ENCODE results near the gene EAF2.

DNA sequence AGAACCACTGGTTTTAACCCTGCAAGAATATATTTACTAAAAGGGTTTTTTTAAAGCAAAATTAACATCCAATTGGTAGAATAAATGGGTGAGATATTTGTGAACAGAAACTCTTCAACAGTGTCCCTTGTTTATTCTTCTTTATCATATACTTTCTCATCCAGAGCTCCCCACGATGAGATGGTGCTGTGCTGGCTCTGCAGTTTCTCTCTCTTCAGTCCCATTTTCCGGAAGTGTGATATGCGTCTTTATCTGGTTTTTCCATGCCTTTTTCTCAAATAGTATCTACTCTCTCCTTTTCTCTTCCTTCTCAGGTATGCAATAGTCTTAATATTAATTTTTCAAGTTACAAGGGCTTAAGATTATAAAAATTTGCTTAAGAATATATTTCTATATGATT is 1.5 kb downstream of the EAF2 start:
- TF ChIP-seq, protein P1, sequence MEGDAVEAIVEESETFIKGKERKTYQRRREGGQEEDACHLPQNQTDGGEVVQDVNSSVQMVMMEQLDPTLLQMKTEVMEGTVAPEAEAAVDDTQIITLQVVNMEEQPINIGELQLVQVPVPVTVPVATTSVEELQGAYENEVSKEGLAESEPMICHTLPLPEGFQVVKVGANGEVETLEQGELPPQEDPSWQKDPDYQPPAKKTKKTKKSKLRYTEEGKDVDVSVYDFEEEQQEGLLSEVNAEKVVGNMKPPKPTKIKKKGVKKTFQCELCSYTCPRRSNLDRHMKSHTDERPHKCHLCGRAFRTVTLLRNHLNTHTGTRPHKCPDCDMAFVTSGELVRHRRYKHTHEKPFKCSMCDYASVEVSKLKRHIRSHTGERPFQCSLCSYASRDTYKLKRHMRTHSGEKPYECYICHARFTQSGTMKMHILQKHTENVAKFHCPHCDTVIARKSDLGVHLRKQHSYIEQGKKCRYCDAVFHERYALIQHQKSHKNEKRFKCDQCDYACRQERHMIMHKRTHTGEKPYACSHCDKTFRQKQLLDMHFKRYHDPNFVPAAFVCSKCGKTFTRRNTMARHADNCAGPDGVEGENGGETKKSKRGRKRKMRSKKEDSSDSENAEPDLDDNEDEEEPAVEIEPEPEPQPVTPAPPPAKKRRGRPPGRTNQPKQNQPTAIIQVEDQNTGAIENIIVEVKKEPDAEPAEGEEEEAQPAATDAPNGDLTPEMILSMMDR (IDR thresholded peaks at IDR 0.05), result no peak
- no peak for TF ChIP-seq POLR2A (IDR thresholded peaks at IDR 0.05)

Measured in Peyer's patch (tissue), 4 donors.